HAP-1 (cell line): ENCODE measurements around the gene LRRC42.

Source experiments
- DNase-seq, 2 experiments: peaks; one replicate each; pipeline ENCODE4 v3.0.0-alpha.2; 2016 to 2020; ENCODE audit warnings: low spot score in 2 of 2
- H3K27me3 ChIP-seq: fragments of 250-450 bp; sonication (Bioruptor Pico); 2 replicates; pipeline ENCODE4 v1.5.1; 2020; ENCODE audit warnings: low read depth, mild to moderate bottlenecking, moderate library complexity
- H3K36me3 ChIP-seq: fragments of 250-450 bp; sonication (Bioruptor Pico); replicated peaks from 2 replicates; pipeline ENCODE4 v1.5.1; 2020; ENCODE audit warnings: mild to moderate bottlenecking
- H3K4me1 ChIP-seq: fragments of 250-450 bp; sonication (Bioruptor Pico); 2 replicates; pipeline ENCODE4 v1.5.1; 2020; ENCODE audit warnings: mild to moderate bottlenecking
- H3K4me3 ChIP-seq: fragments of 250-450 bp; sonication (Bioruptor Pico); 2 replicates; pipeline ENCODE4 v1.5.1; 2020; ENCODE audit warnings: mild to moderate bottlenecking, moderate library complexity
- H3K9me3 ChIP-seq: fragments of 250-450 bp; sonication (Bioruptor Pico); 2 replicates; pipeline ENCODE4 v1.5.1; 2020; ENCODE audit warnings: mild to moderate bottlenecking, moderate library complexity
- in situ Hi-C: fragments of 300-500 bp; cut with MboI; formaldehyde crosslinking; loops from 3 replicates; pipeline ENCODE4 v1.14.3; 2020; ENCODE audit warnings: low sequenced_read_pairs, inconsistent platforms, mixed read lengths

The LRRC42 gene

DNA sequence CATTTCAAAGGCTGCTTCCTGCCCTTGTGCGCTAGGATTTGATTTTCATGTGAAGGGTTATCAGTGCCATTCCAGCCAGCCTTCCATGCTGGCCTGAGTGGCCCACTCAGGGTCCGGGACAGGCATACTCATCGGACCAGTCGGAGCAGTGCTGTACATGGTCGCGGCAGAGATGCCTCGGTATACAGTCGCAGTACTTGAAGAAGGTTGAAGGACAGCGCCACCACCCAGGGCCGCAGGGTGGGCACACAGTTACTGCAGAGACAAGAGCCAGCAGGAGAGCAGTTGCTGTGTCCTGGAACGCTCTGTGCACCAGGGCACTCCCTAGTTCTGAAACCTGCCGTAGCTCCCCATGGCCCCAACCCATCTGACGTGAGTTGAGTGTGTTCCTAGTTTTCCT lies 62.7 kb downstream of the LRRC42 start:
- in situ Hi-C loops, result no loop called here
- Histone ChIP-seq H3K4me3 (no peak overlapping the region), H3K4me1 (no peaks in the 10 kb centered on the region), H3K27me3 (no peaks in the 10 kb centered on the region), H3K9me3 (no peaks in the 10 kb centered on the region), H3K36me3 (no peaks in the 10 kb centered on the region)
- DNase-seq, result no peak

DNA sequence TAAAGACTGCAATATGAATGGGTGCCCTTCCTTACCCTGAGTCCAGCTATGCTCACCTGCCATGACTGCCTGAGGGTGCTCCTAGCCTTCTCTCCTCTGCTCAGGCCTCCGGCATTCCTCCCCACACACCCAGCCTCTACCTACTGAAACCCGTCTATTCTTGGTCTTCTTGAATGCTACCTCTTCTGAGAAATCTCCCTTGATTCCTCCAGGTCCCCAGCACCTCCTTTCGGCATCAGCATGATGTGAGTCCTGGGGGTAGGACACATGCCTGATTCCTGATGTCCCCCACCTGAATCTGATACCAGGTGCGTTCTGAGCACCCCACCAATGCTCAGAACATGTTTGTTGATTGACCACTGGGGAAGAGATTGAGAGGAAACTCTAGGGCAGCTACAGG lies 63.3 kb downstream of the LRRC42 start:
- no peaks in the 10 kb centered on the region for H3K27me3 ChIP-seq
- H3K4me1 ChIP-seq, result no peaks in the 10 kb centered on the region
- no peak overlapping the region for H3K4me3 ChIP-seq
- no peaks in the 10 kb centered on the region for H3K9me3 ChIP-seq
- DNase-seq, result no peak
- no peaks in the 10 kb centered on the region for H3K36me3 ChIP-seq
- in situ Hi-C loops, result no loop called here

DNA sequence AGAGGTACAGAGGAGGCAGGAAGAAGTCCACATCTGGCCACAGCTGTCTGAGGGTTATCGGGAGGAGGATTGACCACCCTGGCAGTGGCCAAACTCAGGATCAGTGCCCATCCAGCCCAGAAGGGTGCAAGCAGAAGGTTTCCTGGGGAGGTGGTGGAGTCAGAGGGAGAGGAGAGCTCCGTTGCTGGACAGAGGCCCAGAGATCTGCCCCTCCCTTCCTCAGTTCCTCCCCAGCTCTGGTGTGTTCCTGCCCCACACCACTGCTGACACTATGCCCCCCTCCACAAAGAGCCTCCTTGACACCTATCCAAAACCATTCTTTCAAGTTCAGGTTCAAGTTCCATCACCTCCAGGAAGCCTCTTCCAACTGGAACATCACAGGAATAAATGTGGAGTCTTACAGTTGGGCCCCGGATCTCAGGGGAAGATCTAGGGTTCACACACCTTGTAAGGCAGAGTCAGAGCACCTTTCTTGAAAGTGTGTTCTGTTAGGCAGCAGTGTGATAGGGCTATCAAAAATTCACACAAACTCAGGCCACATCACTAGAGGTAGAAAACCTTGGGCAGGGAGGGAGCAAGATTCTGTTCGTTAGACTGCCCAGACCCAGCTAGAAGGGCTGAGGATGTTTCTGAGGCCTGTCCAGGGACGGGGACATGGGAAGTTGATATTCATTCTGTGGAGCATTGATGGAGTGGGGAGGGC lies 64.4 kb downstream of the LRRC42 start:
- Histone ChIP-seq H3K27me3 (no peaks in the 10 kb centered on the region), H3K36me3 (no peaks in the 10 kb centered on the region), H3K4me3 (no peak overlapping the region), H3K4me1 (no peaks in the 10 kb centered on the region), H3K9me3 (no peaks in the 10 kb centered on the region)
- DNase-seq, result no peak
- in situ Hi-C loops, result no loop called here

DNA sequence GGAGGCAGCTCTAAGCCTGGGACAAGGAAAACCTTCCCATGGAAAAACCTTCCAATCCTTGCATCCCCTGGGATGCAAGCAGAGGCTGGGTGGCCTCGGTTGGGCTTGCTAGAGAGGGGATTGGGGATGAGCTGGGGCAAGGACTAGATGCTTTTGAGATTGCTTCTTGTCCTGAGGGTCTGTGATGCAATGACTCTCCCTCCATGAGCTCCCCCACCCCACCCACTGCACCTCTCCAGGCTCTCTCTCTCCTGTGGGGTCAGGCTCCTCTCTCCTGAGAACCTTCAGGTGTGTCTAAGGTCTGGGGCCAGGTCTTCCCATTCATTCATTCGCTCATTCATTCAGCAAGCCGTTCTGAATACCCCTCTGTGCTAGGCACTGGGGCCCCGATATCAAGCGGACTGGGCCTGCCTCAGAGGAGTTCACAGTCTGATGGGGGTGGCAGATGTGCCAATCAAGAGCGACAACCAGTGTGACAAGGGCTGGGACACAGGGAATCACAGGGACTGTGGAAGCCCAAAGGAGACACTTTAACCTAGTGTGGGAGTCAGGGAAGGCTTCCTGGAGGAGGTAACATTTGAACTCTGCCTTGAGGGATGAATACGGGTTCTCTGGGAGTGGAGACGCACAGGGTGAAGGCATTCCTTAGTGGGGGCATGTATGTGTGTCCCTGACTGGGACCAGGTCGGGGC lies 65.3 kb downstream of the LRRC42 start:
- Histone ChIP-seq H3K27me3 (no peaks in the 10 kb centered on the region), H3K4me1 (no peaks in the 10 kb centered on the region), H3K9me3 (no peaks in the 10 kb centered on the region), H3K4me3 (no peak overlapping the region), H3K36me3 (no peaks in the 10 kb centered on the region)
- in situ Hi-C loops, result no loop called here
- DNase-seq, result no peak

DNA sequence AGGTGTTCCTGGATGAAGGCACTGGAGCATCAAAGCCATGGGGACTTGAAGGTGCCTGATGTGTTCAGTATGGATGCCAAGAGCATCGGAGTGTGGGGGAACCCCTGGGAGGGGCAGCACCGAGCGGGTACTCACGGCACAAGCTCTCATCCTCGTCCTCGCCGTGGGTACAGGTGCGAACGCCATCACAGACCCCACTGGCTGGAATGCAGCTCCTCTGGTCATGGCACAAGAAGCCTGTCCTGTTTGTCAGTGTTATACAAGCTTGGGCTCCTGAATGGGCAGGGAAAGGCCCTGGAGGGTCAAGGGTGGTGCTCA lies 65.8 kb downstream of the LRRC42 start:
- Histone ChIP-seq H3K9me3 (no peaks in the 10 kb centered on the region), H3K36me3 (no peaks in the 10 kb centered on the region), H3K4me1 (no peaks in the 10 kb centered on the region), H3K27me3 (no peaks in the 10 kb centered on the region), H3K4me3 (no peak overlapping the region)
- no peak for DNase-seq
- in situ Hi-C loops, result no loop called here

DNA sequence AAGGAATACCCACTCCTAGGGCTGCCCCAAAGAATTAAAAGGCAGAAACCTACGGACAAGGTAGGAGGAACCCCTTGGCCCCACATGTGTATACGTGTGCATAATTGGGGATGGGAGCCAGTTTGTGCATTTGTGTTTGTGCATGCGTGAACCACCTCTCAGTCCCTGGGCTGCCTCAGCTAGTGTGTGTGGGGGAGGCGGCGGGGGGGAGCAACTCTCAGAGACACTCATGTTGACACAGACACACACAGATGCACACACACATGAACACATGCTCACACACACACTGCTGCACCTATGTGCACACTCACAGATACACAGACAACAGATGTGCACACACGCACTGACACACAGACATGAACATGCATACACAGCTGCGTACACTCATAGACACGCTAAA lies 66.7 kb downstream of the LRRC42 start:
- in situ Hi-C loops, result no loop called here
- 0 out of 2 replicates have a peak, but pooled peaks cover 3% of the 10 kb centered on the region for H3K27me3 ChIP-seq
- no peaks in the 10 kb centered on the region for H3K4me1 ChIP-seq

DNA sequence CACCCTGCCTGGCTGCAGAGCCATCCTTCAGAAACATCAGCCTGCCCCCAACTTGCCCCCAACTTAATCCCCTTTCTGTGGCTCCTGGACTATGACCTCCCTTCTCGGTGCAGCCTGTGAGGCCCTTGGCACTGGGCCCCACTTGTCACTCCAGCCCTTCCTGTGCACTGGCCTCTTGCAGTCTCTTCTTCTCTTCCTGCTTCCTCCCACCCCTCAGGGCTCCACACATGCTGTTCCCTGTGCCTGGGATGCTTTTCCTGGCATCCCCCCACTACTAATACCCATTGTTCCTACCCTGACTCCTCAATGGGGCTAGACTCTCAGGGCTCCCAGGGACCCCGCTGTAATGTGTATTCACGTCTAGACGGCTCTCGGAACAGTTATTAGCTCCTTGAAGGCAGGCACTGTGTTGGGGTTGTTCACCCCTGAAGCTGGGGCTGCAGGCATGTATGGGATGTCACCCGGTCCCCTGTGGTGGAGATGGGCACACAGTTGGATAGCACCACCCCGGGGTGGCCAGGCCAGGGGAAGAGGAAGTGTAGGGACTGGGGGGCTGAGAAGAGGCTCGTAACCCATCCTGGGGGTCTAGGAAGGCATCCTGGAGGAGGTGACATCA lies 67.4 kb downstream of the LRRC42 start:
- no peak overlapping the region for H3K4me3 ChIP-seq
- no peak for DNase-seq
- H3K36me3 ChIP-seq, result no peaks in the 10 kb centered on the region
- no peaks in the 10 kb centered on the region for H3K4me1 ChIP-seq
- in situ Hi-C loops, result no loop called here
- 0 out of 2 replicates have a peak, but pooled peaks cover 3% of the 10 kb centered on the region for H3K27me3 ChIP-seq
- no peaks in the 10 kb centered on the region for H3K9me3 ChIP-seq

More for the DNA sequence above, 66.7 kb downstream of the LRRC42 start:
- no peaks in the 10 kb centered on the region for H3K9me3 ChIP-seq
- no peak overlapping the region for H3K4me3 ChIP-seq
- no peak for DNase-seq
- H3K36me3 ChIP-seq, result no peaks in the 10 kb centered on the region

DNA sequence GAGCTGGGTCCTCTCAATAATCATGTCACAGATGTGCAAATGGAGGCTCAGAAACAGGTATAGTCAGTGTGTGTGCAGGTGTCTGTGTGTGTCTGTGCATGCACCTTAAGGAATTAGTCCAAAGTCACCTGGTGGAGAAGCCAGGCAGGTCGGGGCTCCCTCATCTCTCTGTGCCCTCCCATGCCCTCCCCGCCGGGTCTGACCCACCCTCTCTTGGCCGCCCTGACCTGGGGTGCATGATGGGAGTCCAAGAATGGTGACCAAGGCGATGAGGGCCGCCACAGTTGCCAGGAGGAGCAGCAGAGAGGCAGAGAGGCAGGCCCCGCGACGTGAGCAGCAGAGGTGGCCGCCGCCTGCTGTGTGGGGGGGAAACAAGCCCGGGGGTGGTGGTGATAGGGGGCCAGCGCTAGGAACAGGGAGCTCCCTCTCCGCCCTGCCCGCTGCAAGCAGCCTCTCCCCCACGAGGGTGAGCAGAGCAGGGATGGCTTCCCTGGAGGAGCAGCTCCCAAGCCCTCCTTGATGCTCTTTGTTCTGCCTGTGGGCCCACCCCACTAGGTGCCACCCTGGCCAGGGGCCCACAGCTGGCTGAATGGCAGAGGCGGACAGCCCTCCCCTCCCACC lies 68.0 kb downstream of the LRRC42 start:
- no peaks in the 10 kb centered on the region for H3K36me3 ChIP-seq
- 0 out of 2 replicates have a peak, but pooled peaks cover 3% of the 10 kb centered on the region for H3K27me3 ChIP-seq
- in situ Hi-C loops, result no loop called here
- no peaks in the 10 kb centered on the region for H3K4me1 ChIP-seq
- H3K9me3 ChIP-seq, result no peaks in the 10 kb centered on the region
- no peak overlapping the region for H3K4me3 ChIP-seq
- DNase-seq, result no peak

DNA sequence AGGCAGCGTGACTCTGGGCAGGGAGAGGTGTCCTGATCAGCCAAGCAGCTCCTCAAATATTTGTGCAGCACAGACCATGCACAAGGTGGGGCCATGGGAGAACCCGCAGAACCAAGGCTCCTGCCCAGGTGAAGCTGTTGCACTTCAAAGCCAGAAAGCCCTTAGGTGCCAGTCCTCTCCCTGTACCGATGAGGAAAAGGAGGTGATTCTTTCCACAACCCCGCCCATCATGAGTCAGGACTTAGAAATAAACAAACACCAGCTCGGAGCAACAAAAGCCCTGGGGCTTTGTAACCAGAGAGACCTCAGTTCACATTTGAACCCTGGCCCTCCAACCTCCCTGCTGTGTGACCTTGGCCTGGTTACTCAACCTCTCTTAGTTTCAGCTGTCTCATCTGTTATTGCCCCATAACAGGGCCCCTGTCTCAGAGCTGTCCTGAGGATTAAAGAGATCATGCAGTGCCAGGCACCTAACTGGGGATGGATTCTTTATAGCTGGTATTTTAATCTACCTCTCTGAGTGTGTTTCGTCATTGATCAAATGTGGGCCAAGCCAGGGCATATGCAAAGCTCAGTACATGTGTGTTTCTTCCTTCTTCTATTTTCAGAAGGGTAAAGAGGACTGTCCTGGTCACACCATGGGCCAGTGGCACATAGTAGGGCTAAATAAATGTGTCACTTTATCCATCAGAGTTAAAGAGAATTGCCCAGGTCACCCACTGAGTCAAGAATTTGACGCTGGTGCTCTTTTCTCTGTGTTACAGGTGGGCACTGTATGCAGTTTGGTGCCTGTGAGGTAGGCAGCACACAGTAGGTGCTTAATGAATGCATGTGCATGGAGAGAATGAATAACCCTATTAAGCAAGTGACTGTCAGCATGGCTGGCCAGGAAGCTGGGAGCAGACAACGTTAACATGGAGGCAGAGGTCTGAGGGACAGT lies 70.5 kb downstream of the LRRC42 start:
- Histone ChIP-seq H3K9me3 (no peaks in the 10 kb centered on the region), H3K27me3 (0 out of 2 replicates have a peak, but pooled peaks cover 3% of the 10 kb centered on the region), H3K36me3 (no peaks in the 10 kb centered on the region), H3K4me3 (no peak overlapping the region), H3K4me1 (no peaks in the 10 kb centered on the region)
- in situ Hi-C loops, result no loop called here
- DNase-seq, result no peak
